Stimulated activated CD8-positive, alpha-beta memory T cell treated with anti-CD3 and anti-CD28 coated beads, Interleukin-2, amount 100 ng/mL, for 48 hours (primary cell): ENCODE measurements around the gene RCC1.
"Not testable (repeated sequence)": the region's sequence is repeated elsewhere in the genome, so short reads cannot be mapped to it uniquely, and the experiment has no call there.

Source experiments
- DNase-seq, 2 donors: peaks; one replicate each; pipeline ENCODE4 v3.0.0-alpha.2; 2020; ENCODE audit warnings: low read depth in 2 of 2

RCC1 gene, protein sequence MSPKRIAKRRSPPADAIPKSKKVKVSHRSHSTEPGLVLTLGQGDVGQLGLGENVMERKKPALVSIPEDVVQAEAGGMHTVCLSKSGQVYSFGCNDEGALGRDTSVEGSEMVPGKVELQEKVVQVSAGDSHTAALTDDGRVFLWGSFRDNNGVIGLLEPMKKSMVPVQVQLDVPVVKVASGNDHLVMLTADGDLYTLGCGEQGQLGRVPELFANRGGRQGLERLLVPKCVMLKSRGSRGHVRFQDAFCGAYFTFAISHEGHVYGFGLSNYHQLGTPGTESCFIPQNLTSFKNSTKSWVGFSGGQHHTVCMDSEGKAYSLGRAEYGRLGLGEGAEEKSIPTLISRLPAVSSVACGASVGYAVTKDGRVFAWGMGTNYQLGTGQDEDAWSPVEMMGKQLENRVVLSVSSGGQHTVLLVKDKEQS

DNA sequence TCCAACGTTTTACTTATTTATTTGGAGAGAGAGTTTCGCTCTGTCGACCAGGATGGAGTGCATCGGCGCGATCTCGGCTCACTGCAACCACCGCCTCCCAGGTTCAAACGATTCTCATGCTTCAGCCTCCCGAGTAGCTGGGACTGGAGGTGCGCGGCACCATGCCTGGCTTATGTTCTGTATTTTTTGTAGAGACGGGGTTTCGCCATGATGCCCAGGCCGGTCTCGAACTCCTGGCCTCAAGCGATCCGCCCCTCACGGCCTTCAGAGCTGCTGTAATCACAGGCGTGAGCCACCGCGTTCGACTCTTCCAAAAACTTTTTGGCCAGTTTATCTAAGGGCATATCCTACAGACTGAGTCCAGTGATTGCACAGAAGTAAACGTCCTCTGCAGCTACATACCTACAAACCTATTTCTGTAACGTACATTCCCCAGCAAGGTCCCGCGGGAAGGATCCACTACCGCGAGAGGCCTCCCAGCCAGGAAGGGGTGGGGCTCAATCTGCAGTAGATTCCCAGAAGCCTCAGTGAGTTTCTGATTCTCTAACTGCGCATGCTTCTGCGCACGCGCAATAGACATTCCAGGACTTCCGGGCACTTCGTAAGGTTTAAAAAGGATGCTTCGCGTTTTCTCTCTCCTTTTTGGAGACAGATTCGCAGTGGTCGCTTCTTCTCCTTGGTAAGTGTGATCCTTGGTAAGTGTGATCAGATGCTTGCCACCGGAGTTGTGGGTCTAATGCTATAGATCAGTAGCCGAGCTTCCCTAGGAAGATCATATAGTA lies at the start of gene RCC1:
TSS of gene RCC1 (plus strand) at position 638 of the 782 bp plus-strand sequence. CDS start 23,824 bp downstream, outside the sequence.
- peak; percentile 88 for DNase-seq

DNA sequence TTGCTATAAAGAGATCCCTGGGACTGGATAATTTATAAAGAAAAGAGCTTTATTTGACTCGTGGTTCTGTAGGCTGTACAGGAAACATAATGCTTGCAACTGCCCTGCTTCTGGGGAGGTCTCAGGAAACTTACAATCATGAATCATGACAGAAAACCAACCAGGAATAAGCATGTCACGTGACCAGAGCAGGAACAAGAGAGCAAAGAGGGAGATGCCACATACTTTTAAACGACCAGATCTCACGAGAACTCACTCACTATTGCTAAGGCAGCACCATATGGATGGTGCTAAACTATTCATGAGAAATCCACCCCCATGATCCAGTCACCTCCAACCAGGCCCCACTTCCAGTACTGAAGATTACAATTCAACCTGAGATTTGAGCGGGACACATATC lies 49.8 kb upstream of the RCC1 start:
- no peak for DNase-seq

DNA sequence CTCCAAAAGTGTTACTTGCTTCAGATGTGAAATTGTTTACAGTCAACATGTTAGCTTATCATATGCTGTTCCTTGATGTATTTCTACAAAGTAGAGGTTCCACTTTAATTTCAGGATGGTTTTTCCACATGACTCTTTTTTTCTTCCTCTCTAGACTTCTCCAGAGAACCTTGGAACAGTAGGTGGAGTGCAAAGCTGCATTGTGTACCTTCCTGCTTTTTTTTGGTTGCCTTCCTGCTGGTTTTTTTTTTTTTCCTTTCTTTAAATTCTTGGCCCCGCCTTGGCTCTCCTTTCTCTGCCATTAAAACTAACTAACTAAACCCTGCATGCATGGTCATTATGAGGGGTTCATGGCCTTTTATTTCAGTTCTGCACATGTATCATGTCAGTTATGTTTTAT lies 48.2 kb upstream of the RCC1 start:
- no peak for DNase-seq

GRCh38 chr1:28458237-28459228 lies 47.3 kb upstream of the RCC1 start:
- DNase-seq, result no peak

DNA sequence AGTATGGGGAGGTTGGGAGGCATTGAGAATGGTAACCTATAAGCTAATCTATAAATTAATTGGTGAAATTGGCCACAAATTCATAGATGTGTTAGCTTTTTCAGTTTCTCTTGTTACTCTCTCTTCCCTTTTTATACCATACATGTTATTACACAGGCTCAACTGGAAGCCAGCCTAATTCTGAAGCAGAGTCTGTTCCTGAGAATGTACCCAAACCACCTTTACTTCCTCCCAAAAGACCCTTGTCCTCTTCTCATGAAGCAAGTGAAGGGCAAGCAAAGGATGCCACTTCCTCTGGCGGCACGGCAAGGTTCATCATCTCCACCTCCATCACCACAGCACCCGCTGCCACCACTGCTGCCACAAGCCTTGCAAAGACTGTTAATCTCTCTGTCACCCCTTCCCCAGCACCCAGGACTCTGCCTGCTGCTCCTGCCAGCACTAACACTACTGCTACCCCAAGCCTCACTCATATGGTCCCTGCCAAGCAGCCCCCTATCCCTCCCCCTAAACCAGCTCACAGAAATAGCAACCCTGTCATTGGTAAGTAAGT lies 39.5 kb upstream of the RCC1 start:
- DNase-seq, result no peak

DNA sequence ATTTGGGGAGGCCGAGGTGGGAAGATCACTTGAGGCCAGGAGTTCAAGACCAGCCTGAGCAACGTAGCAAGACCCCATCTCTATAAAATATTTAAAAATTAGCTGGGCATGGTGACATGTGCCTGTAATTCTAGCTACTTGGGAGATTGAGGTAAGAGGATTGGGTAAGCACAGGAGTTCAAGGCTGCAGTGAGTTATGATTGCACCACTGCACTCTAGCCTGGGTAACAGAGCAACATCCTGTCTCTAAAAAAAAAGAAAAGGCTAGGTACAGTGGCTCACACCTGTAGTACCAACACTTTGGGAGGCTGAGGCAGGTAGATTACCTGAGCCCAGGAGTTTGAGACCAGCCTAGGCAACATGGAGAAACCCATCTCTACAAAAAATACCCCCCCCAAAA lies 35.7 kb upstream of the RCC1 start:
- DNase-seq, result no peak

DNA sequence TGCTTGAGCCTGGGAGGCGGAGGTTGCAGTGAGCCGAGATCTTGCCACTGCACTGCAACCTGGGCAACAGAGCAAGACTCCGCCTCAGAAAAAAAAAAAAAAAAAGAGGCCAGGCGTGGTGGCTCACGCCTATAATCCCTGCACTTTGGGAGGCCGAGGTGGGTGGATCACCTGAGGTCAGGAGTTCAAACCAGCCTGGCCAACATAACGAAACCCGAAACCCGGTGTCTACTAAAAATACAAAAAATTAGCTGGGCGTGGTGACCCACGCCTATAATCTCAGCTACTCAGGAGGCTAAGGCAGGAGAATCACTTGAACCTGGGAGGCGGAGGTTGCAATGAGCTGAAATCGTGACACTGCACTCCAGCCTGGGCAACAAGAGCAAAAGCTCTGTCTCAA lies 26.3 kb upstream of the RCC1 start:
- DNase-seq, result not testable (repeated sequence)

DNA sequence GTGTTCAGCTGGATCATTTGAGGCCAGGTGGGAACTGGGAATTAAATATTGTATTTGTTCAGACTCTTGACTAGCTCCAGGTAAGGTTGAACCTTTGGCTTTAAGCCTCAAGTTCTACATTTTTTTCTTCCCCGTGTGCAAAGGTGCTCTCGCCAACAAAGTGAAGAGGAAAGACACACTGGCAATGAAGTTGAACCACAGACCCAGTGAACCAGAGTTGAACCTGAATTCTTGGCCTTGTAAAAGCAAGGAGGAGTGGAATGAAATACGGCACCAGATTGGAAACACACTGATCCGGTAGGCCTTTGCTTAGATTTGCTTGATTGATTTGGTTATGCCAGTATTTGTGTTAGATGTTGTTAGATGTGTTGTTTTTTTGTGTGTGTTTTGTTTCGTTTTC lies 25.5 kb upstream of the RCC1 start:
- no peak for DNase-seq

GRCh38 chr1:28482138-28482537 lies 23.7 kb upstream of the RCC1 start:
- no peak for DNase-seq

GRCh38 chr1:28482702-28483101 lies 23.1 kb upstream of the RCC1 start:
- no peak for DNase-seq

GRCh38 chr1:28494737-28495136 lies 11.1 kb upstream of the RCC1 start:
- no peak for DNase-seq

DNA sequence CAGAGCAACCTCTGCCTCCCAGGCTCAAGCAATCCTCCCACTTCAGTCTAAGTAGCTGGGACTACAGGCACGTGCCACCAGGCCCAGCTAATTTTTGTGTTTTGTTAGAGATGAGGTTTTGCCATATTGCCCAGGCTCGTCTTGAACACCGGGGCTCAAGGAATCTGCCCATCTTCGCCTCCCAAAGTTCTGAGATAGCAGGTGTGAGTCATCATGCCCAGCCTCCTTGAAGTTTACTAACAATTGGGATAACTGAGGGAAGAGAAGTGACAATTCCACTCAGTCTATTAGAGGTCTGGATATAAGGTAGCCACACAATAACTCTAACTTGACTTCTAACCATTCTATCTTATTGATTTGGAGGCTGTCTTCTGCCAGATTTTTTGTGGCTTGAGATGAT lies 6.3 kb upstream of the RCC1 start:
- DNase-seq, result no peak

GRCh38 chr1:28501925-28502324 lies 3.9 kb upstream of the RCC1 start:
- no peak for DNase-seq

- no peak for DNase-seq
Measured at GRCh38 chr1:28503117-28503516, 2.7 kb upstream of the RCC1 start.

- DNase-seq, result no peak
Measured at GRCh38 chr1:28506907-28507246, 1.0 kb downstream of the RCC1 start.

GRCh38 chr1:28507247-28507645 lies 1.4 kb downstream of the RCC1 start:
- no peak for DNase-seq

DNA sequence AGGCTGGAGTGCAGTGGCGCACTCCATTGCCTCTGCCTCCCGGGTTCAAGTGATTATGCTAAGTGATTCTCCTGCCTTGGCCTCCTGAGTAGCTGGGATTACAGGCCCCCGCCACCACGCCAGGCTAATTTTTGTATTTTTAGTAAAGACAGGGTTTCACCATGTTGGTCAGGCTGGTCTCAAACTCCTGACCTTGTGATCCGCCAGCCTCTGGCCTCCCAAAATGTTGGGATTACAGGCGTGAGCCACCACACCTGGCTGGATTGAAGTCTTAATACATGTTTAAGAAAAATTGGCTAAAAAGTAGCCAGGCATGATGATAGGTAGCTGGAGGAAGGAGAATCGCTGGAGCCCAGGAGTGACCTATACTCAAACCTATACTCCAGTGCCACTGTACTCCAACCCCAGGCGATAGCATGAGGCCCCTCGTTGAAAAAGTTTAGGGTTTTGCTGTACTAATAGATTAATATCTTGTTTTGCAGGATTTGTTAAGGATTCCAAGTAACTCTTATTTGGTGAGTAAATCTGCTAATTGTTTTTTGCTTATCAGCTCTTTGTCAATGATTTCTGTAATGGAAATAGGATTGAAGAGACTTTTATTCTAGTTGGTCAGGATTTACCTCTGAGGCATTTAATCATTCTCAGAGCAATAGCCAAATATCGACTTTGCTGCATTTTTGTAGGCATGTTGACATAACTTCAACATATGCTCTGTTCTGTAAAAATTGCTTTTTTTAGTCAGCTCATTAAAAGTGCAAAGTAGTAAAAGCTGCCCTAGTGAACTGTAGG lies 2.0 kb downstream of the RCC1 start:
- DNase-seq, result no peak

- DNase-seq, result no peak
Measured at GRCh38 chr1:28508435-28508754, 2.6 kb downstream of the RCC1 start.

DNA sequence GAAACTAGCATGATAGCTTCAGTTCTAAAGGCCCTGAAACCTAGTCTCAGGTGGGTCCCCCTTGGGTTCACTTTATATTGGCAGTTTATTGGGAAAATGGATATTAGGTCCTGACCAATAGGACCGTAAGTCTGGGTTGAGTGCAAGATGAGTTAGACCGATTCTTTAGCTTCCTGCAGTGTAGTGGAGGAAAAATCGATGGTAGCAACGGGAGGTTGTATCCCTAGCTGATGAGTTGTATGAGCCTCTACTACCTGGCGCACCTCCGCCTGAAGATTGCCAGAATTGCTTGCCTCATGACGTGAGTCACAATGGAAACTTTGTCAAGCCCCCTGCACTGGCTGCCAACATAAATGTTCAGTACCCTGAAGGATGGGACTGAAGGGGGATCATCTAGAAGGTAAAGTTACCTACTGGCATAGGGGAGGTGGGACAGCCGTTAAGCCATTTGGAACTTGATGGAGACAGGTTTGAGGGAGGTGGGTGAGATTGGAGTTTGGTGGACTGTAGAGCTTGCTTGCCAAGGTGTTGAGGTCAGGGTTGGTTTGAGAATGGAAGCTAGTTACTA lies 3.9 kb downstream of the RCC1 start:
- no peak for DNase-seq

- peak in 1 of 2 donors; percentile 27 for DNase-seq
Measured at GRCh38 chr1:28510273-28510969, 4.6 kb downstream of the RCC1 start.
